Astrocyte (in vitro differentiated cells and primary cell): Measurements from ENCODE around the gene ZNF778. TPM values are rescaled to one million over a fixed set of nuclear protein-coding genes. Genes with fewer than 3 reads are reported as not detected.
A peak's percentile ranks its signal among the peaks of the same experiment; 100 is the strongest.

Experiments used
- DNase-seq: peaks from one replicate; pipeline ENCODE4 v3.0.0-alpha.2; 2010; ENCODE audit warnings: low read depth
- FAIRE-seq: peaks from 2 replicates; lab custom pipeline; 2011; peaks lifted over from hg19 to GRCh38; lab: Jason Lieb, UNC
- H2AFZ ChIP-seq: 2 replicates; pipeline ENCODE4 v1.6.0; 2012; ENCODE audit warnings: low read depth, low read length, inconsistent platforms
- H3K27ac ChIP-seq: 2 replicates; pipeline ENCODE4 v1.5.1; 2011; ENCODE audit warnings: low read depth, low read length, inconsistent platforms
- H3K27me3 ChIP-seq: 2 replicates; pipeline ENCODE4 v1.6.0; 2011; ENCODE audit warnings: low read length, inconsistent platforms; ENCODE audit not compliant: insufficient read depth
- H3K36me3 ChIP-seq: 2 replicates; pipeline ENCODE4 v1.5.1; 2011; ENCODE audit warnings: low read length, inconsistent platforms; ENCODE audit not compliant: insufficient read depth
- H3K4me1 ChIP-seq: 2 replicates; pipeline ENCODE4 v1.5.1; 2011; ENCODE audit warnings: low read length, inconsistent platforms; ENCODE audit not compliant: insufficient read depth
- H3K4me2 ChIP-seq: 2 replicates; pipeline ENCODE4 v1.6.0; 2012; ENCODE audit warnings: low read length, inconsistent platforms
- H3K4me3 ChIP-seq: 2 replicates; pipeline ENCODE4 v1.5.1; 2011; ENCODE audit warnings: low read depth, mild to moderate bottlenecking, low read length, inconsistent platforms; ENCODE audit not compliant: insufficient read depth
- H3K79me2 ChIP-seq: 2 replicates; pipeline ENCODE4 v1.6.0; 2012; ENCODE audit warnings: mild to moderate bottlenecking, low read length, inconsistent platforms; ENCODE audit not compliant: insufficient read depth
- H3K9ac ChIP-seq: 2 replicates; pipeline ENCODE4 v1.6.0; 2012; ENCODE audit warnings: mild to moderate bottlenecking, low read length, inconsistent platforms
- H3K9me3 ChIP-seq: 2 replicates; pipeline ENCODE4 v1.5.1; 2012; ENCODE audit warnings: low read depth, mild to moderate bottlenecking, low read length, inconsistent platforms; ENCODE audit not compliant: insufficient read depth
- H4K20me1 ChIP-seq: 2 replicates; pipeline ENCODE4 v1.6.0; 2012; ENCODE audit warnings: low read length, inconsistent platforms; ENCODE audit not compliant: insufficient read depth
- H3K27ac Mint-ChIP-seq: one replicate; pipeline ENCODE4 v1.8.0; 2021; ENCODE audit warnings: mild to moderate bottlenecking, mixed read lengths; ENCODE audit not compliant: unreplicated experiment
- H3K27me3 Mint-ChIP-seq: one replicate; pipeline ENCODE4 v1.8.0; 2021; ENCODE audit warnings: low read depth, mixed read lengths; ENCODE audit not compliant: unreplicated experiment
- H3K36me3 Mint-ChIP-seq: one replicate; pipeline ENCODE4 v1.8.0; 2021; ENCODE audit warnings: low read depth, mixed read lengths; ENCODE audit not compliant: unreplicated experiment
- H3K4me1 Mint-ChIP-seq: one replicate; pipeline ENCODE4 v1.8.0; 2021; ENCODE audit warnings: low read depth, mixed read lengths; ENCODE audit not compliant: unreplicated experiment
- H3K4me3 Mint-ChIP-seq: one replicate; pipeline ENCODE4 v1.8.0; 2021; ENCODE audit warnings: mild to moderate bottlenecking, moderate library complexity, mixed read lengths; ENCODE audit not compliant: unreplicated experiment
- H3K9me3 Mint-ChIP-seq: one replicate; pipeline ENCODE4 v1.8.0; 2021; ENCODE audit warnings: mild to moderate bottlenecking, mixed read lengths; ENCODE audit not compliant: unreplicated experiment
- EZH2 ChIP-seq: IDR thresholded peaks from 2 replicates; pipeline ENCODE4 v1.6.1; 2012; ENCODE audit warnings: mild to moderate bottlenecking, low read length, inconsistent platforms; ENCODE audit not compliant: insufficient read depth
- total RNA-seq: library from RNA; stranded (reverse); gene quantifications from 2 replicates; pipeline ENCODE4 v1.2.1, GENCODE V29; 2021
- TF ChIP-seq, protein P1 (sequence below): IDR thresholded peaks from 2 replicates; pipeline ENCODE4 v1.5.1; 2011; ENCODE audit warnings: low read depth, mild to moderate bottlenecking, inconsistent platforms, low read length, moderate library complexity; ENCODE audit not compliant: insufficient read depth

Gene ZNF778
- total RNA-seq, 1 donor from 2014 or later, result 15.5 TPM

GRCh38 chr16:89285381-89285780 is 67.9 kb downstream of the ZNF778 start:
- Histone ChIP-seq H2AFZ (no peak overlapping the region), H3K27me3 (no peaks in the 10 kb centered on the region), H4K20me1 (peaks cover 48% of the 10 kb centered on the region), H3K4me3 (no peak overlapping the region), H3K4me1 (no peaks in the 10 kb centered on the region), H3K9me3 (no peaks in the 10 kb centered on the region), H3K36me3 (peaks cover 41% of the 10 kb centered on the region), H3K9ac (no peak overlapping the region), H3K79me2 (peaks cover 6% of the 10 kb centered on the region), H3K4me2 (no peak overlapping the region), H3K27ac (no peak overlapping the region)
- no peaks in the 10 kb centered on the region for H3K27me3 Mint-ChIP-seq
- no peak overlapping the region for H3K27ac Mint-ChIP-seq
- TF ChIP-seq, protein P1, sequence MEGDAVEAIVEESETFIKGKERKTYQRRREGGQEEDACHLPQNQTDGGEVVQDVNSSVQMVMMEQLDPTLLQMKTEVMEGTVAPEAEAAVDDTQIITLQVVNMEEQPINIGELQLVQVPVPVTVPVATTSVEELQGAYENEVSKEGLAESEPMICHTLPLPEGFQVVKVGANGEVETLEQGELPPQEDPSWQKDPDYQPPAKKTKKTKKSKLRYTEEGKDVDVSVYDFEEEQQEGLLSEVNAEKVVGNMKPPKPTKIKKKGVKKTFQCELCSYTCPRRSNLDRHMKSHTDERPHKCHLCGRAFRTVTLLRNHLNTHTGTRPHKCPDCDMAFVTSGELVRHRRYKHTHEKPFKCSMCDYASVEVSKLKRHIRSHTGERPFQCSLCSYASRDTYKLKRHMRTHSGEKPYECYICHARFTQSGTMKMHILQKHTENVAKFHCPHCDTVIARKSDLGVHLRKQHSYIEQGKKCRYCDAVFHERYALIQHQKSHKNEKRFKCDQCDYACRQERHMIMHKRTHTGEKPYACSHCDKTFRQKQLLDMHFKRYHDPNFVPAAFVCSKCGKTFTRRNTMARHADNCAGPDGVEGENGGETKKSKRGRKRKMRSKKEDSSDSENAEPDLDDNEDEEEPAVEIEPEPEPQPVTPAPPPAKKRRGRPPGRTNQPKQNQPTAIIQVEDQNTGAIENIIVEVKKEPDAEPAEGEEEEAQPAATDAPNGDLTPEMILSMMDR, result no peak
- TF ChIP-seq EZH2, result no peak
- H3K9me3 Mint-ChIP-seq, result no peaks in the 10 kb centered on the region
- peaks cover 6% of the 10 kb centered on the region for H3K36me3 Mint-ChIP-seq
- FAIRE-seq (no peak), DNase-seq (no peak)
- H3K4me3 Mint-ChIP-seq, result no peak overlapping the region
- peaks cover 4% of the 10 kb centered on the region for H3K4me1 Mint-ChIP-seq

DNA sequence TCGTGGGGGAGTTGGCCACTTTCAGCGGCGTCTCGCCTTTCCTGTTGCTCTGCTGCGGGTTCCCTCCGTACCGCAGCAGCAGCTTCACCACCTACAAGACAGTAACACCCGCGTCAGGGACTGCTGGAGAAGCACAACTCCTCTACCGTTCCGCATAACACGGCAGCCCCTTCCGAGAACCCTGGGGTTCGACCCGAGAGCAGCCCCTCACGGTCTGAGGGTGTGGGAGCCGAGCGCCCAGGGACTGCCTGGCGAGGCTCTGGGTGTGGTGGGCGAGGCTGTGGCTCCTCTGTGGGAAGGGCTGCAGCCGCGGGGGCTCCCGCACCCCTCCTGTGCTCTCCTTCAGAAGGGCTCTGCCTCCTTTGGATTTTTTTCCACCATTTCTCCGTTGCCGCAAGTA is 68.6 kb downstream of the ZNF778 start:
- H3K4me2 ChIP-seq, result no peak overlapping the region
- FAIRE-seq (no peak), DNase-seq (no peak)
- no peak overlapping the region for H3K27ac ChIP-seq
- no peak overlapping the region for H3K9ac ChIP-seq
- H4K20me1 ChIP-seq, result peaks cover 54% of the 10 kb centered on the region
- peaks cover 12% of the 10 kb centered on the region for H3K79me2 ChIP-seq
- Mint-ChIP-seq H3K36me3 (peaks cover 8% of the 10 kb centered on the region), H3K4me1 (peaks cover 7% of the 10 kb centered on the region), H3K4me3 (no peak overlapping the region), H3K9me3 (no peaks in the 10 kb centered on the region), H3K27me3 (no peaks in the 10 kb centered on the region), H3K27ac (peak overlapping the region; percentile 85)
- peaks cover 44% of the 10 kb centered on the region for H3K36me3 ChIP-seq
- H3K9me3 ChIP-seq, result no peaks in the 10 kb centered on the region
- no peaks in the 10 kb centered on the region for H3K27me3 ChIP-seq
- H3K4me3 ChIP-seq, result no peak overlapping the region
- TF ChIP-seq EZH2, result no peak
- TF ChIP-seq, protein P1, result no peak
- H3K4me1 ChIP-seq, result no peaks in the 10 kb centered on the region
- no peak overlapping the region for H2AFZ ChIP-seq

Other genes with a start within 250 kb of the ZNF778 start
- 2.2 and 2.4 TPM in 2 replicates for gene CBFA2T3, start 240.5 kb upstream of the ZNF778 start, total RNA-seq
- gene ACSF3, start 123.9 kb upstream of the ZNF778 start, total RNA-seq, result 17.0 and 19.1 TPM in 2 replicates
- 0.17 and 0.18 TPM in 2 replicates for gene CDH15, start 46.0 kb upstream of the ZNF778 start, total RNA-seq
- 0.58 and 1.3 TPM in 2 replicates for gene SLC22A31, start 17.2 kb upstream of the ZNF778 start, total RNA-seq